Activated CD8-positive, alpha-beta T cell treated with anti-CD3 and anti-CD28 coated beads, Interleukin-2, amount 10 ng/mL, durations not matched to agents 7 days and 5 days (primary cell): Measurements from ENCODE around the gene DTNB. TPM values are rescaled to one million over a fixed set of nuclear protein-coding genes. Genes with fewer than 3 reads are reported as not detected.

Experiments
- ATAC-seq: fragments of 150-1000 bp; cut with Tn5 transposase; one replicate; pipeline ENCODE4 v1.10.0; 2021; ENCODE audit warnings: moderate library complexity
- CTCF ChIA-PET: fragments of 350-600 bp; sonication (Branson Sonifier 250); formaldehyde crosslinking; loops from one replicate; lab custom pipeline; 2021; ENCODE audit warnings: antibody characterized with exemption; lab: Charles Lee
- POLR2A ChIA-PET: fragments of 350-600 bp; sonication (Branson Sonifier 250); formaldehyde crosslinking; loops from one replicate; lab custom pipeline; 2021; ENCODE audit warnings: antibody characterized with exemption; lab: Charles Lee
- DNase-seq: peaks from one replicate; pipeline ENCODE4 v3.0.0-alpha.2; 2020
- H3K27ac Mint-ChIP-seq: one replicate; pipeline ENCODE4 v1.8.0; 2021; ENCODE audit warnings: mild to moderate bottlenecking, mixed read lengths
- H3K27me3 Mint-ChIP-seq: one replicate; pipeline ENCODE4 v1.8.0; 2021; ENCODE audit warnings: low read depth, mixed read lengths
- H3K36me3 Mint-ChIP-seq: one replicate; pipeline ENCODE4 v1.8.0; 2021; ENCODE audit warnings: low read depth, mixed read lengths
- H3K4me1 Mint-ChIP-seq: one replicate; pipeline ENCODE4 v1.8.0; 2021; ENCODE audit warnings: low read depth, mixed read lengths
- H3K4me3 Mint-ChIP-seq: one replicate; pipeline ENCODE4 v1.8.0; 2021; ENCODE audit warnings: mild to moderate bottlenecking, mixed read lengths
- H3K9me3 Mint-ChIP-seq: one replicate; pipeline ENCODE4 v1.8.0; 2022; ENCODE audit warnings: mixed read lengths; ENCODE audit not compliant: insufficient read depth
- total RNA-seq, 2 experiments: library from RNA; stranded (reverse); gene quantifications; one replicate each; pipeline ENCODE4 v1.2.3, GENCODE V29; 2021

Gene DTNB
- total RNA-seq, 2 experiments from 2014 or later: 29.2 to 31.2 TPM

DNA sequence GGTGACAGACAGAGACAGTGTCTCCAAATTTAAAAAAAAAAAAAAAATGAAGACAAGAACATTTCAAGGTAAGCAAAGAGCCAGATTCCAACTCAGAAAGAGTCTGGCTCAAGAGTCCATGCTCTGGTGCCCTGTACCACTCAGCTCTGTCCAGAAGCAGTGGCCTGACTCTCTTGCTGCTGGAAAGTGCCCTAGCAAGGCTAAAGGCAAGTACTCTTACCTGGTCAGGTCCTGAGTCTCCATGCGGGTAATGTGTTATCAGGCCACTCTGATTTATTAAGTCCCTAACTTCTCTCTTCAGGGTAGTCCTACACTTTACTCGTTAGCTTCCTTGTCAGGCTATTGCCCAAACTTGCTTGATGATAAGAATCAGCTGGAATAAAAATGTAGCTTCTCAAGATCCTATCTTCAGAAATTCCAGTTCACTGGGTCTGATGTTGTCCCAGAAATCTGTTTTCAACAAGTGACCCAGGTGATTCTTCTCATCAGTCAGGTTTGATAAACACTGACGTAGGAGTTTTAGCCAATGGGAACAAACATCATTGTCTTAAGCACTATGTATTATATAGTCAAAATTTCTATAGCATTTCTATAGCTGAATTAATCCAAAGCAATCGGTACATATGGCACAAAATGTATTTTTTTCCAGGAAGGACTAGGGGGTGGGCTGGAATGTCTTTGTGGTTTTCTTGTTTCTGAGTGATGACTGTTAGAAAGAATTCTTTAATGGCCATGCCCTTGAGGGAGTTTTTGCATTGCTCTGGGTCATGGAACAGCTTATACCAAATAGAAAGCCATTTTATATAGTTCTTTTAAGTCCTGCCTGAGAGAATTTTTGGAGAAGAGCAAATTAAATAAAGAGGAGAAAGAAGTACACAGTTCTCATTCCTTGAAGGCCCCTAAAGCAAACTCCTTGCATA is 191.7 kb downstream of the DTNB start:
- DNase-seq (no peak), ATAC-seq (no peak)
- CTCF ChIA-PET: interaction anchor here (0.7 to 1.4 kb wide), 3 partner anchors 11 to 119 kb away, joined by 3 to 5 read pairs (median 3); no protein-coding TSS in a partner anchor
- POLR2A ChIA-PET: interaction anchor here (0.8 kb wide), 1 partner anchor 28 kb away, joined by 3 read pairs; no protein-coding TSS in a partner anchor
- peaks cover 1% of the 10 kb centered on the region for H3K36me3 Mint-ChIP-seq
- H3K9me3 Mint-ChIP-seq: no peaks in the 10 kb centered on the region
- H3K4me3 Mint-ChIP-seq: no peak overlapping the region
- H3K27me3 Mint-ChIP-seq: no peaks in the 10 kb centered on the region
- peaks cover 5% of the 10 kb centered on the region for H3K4me1 Mint-ChIP-seq
- no peak overlapping the region for H3K27ac Mint-ChIP-seq

DNA sequence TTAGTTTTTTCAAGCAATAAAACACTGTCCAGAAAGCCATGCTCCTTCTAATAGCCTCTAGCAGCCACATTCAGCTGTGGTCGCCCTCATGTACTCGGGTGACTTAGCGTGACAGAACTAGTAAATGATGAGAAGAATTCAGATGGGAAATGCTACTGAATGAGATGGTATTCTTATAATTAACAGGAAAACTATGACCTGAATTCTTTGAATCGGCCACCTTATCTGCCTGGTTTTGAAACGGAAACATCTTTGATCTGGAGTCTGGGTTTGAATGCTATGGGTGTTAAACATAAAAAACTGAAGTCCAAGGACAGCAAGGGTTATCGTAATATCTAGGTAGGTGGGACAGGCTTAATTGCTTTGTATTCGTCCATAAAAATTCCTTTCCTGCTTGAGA is 192.8 kb downstream of the DTNB start:
- peaks cover 5% of the 10 kb centered on the region for H3K4me1 Mint-ChIP-seq
- no peaks in the 10 kb centered on the region for H3K27me3 Mint-ChIP-seq
- H3K36me3 Mint-ChIP-seq: peaks cover 5% of the 10 kb centered on the region
- no peak overlapping the region for H3K4me3 Mint-ChIP-seq
- ATAC-seq: no peak
- no peaks in the 10 kb centered on the region for H3K9me3 Mint-ChIP-seq
- DNase-seq: no peak
- CTCF ChIA-PET: interaction anchor here (0.7 kb wide), 1 partner anchor 118 kb away, joined by 3 read pairs; no protein-coding TSS in a partner anchor
- H3K27ac Mint-ChIP-seq: no peak overlapping the region
- POLR2A ChIA-PET: no interaction called here

DNA sequence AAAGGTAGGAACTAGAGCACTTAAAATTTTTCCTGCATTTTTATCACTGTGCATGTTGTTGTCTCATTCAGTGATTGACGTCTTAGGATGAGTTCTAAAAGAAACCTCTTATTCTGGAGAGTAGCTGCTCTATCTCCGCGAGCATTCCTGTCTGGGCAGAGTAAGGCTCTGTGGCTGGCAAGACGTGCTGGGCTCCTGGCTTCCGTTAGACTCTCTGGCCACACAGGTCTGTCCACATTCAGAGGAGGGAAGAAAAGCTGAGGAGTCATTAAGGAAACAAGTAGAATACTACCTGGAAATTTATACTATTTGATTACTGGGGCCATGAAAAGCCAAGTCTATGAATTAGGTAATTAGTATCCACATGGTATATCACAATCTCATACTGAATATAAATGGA is 193.6 kb downstream of the DTNB start:
- Mint-ChIP-seq H3K27ac (no peak overlapping the region), H3K36me3 (peaks cover 12% of the 10 kb centered on the region), H3K9me3 (peaks cover 4% of the 10 kb centered on the region), H3K27me3 (no peaks in the 10 kb centered on the region), H3K4me3 (no peak overlapping the region), H3K4me1 (peaks cover 5% of the 10 kb centered on the region)
- ChIA-PET POLR2A (no interaction called here), CTCF (no interaction called here)
- DNase-seq (no peak), ATAC-seq (no peak)

DNA sequence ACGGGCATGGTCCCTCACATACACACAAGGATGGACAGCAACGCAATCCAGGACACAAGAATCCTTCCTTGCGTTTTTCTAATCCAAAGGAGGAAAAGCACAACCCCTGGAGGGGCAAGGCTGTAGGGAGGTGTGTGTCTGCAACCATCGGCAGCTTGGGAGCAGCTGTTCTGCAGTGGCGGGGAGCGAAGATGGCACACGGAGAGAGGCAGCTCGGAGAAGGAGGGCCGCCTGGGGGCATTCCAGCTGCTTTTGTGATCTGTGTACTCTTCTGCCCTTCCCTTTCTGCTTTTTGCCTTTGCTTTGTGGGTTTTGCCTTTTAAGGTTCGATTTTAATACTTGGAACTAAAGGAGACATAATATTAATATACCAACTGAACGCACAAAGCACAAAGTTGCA is 194.6 kb downstream of the DTNB start:
- Mint-ChIP-seq H3K9me3 (peaks cover 4% of the 10 kb centered on the region), H3K27ac (no peak overlapping the region), H3K4me1 (peaks cover 3% of the 10 kb centered on the region), H3K4me3 (no peak overlapping the region), H3K36me3 (peaks cover 13% of the 10 kb centered on the region), H3K27me3 (no peaks in the 10 kb centered on the region)
- ChIA-PET POLR2A (no interaction called here), CTCF (no interaction called here)
- DNase-seq: no peak
- ATAC-seq: no peak

DNA sequence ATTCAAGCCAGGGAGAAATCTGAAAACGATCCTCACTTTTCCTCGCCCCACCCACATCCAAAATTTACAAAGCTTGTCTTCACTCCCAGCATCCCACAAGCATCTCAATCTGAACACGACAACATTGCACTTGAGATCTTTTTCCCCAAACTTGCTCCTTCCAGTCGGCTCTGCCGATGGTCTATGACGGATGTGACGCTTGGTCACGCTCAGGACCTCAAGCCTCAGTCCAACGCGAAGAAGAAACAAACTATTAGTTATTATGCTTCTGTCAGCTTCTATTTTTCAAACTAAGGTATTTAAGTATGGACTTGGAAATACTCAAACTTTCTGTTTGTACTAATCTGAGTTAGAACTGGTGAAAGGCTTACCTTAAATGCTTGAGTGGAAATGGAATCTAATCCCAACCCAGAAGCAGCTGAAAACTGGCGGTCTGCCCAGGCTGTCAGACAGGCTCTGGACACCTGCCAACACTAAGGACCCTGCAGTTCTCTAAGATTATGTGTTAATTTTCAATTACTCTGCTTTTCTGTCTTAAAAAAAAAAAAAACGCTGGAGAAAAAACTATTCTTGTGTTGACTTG is 199.5 kb downstream of the DTNB start:
- no peaks in the 10 kb centered on the region for H3K4me1 Mint-ChIP-seq
- ATAC-seq: no peak
- H3K36me3 Mint-ChIP-seq: peaks cover 13% of the 10 kb centered on the region
- POLR2A ChIA-PET: interaction anchor here (0.6 kb wide), 1 partner anchor 992 kb away, joined by 3 read pairs; no protein-coding TSS in a partner anchor
- no peaks in the 10 kb centered on the region for H3K27me3 Mint-ChIP-seq
- no peak overlapping the region for H3K27ac Mint-ChIP-seq
- CTCF ChIA-PET: interaction anchor here (0.6 kb wide), 1 partner anchor 1065 kb away, joined by 4 read pairs; no protein-coding TSS in a partner anchor
- H3K4me3 Mint-ChIP-seq: no peak overlapping the region
- DNase-seq: no peak
- peaks cover 4% of the 10 kb centered on the region for H3K9me3 Mint-ChIP-seq

DNA sequence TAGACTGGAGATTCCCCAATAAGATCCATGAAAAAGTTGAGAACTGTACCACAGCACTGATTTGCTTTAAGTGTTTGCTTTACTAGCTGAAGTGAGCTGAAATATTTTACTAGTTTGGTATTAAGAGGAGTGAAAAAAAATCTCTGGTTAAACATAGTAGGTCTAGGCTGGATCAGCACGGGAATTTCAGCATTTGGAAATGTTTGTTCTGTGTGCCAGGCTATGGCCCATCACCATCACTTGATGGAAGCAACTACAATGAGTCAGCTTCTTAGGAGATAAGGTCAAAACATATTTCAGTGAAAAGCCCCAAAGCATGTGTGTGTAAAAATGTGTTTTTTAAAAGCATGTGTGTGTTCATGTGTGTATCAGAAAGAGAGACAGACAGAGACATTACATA is 200.2 kb downstream of the DTNB start:
- ChIA-PET CTCF (no interaction called here), POLR2A (interaction anchor here (0.6 kb wide), 1 partner anchor 993 kb away, joined by 3 read pairs; no protein-coding TSS in a partner anchor)
- Mint-ChIP-seq H3K4me3 (no peak overlapping the region), H3K4me1 (no peaks in the 10 kb centered on the region), H3K36me3 (peaks cover 13% of the 10 kb centered on the region), H3K27ac (no peak overlapping the region), H3K27me3 (no peaks in the 10 kb centered on the region), H3K9me3 (peaks cover 4% of the 10 kb centered on the region)
- DNase-seq (no peak), ATAC-seq (no peak)

DNA sequence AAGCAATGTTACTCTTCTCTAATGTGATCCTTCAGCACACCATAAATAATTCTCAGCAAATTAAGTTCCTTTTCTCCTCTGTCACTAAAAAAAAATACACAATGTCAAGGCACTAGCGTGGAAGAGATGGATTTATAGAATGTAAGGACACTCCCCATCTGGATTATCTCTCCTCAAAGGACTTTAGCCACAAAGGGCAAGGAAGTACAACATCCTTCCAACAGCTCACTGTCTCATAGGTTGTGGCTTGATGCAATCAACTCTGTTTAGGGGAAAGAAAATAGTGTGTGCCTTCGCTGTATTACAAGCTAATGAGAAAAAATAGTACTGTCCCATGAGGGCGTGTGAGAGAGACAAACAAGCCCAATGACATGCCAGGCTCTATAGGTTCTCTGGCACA is 202.6 kb downstream of the DTNB start:
- Mint-ChIP-seq H3K4me3 (no peak overlapping the region), H3K4me1 (no peaks in the 10 kb centered on the region), H3K27me3 (no peaks in the 10 kb centered on the region), H3K36me3 (peaks cover 10% of the 10 kb centered on the region), H3K9me3 (peaks cover 4% of the 10 kb centered on the region), H3K27ac (no peak overlapping the region)
- ChIA-PET CTCF (no interaction called here), POLR2A (no interaction called here)
- DNase-seq (no peak), ATAC-seq (no peak)

DNA sequence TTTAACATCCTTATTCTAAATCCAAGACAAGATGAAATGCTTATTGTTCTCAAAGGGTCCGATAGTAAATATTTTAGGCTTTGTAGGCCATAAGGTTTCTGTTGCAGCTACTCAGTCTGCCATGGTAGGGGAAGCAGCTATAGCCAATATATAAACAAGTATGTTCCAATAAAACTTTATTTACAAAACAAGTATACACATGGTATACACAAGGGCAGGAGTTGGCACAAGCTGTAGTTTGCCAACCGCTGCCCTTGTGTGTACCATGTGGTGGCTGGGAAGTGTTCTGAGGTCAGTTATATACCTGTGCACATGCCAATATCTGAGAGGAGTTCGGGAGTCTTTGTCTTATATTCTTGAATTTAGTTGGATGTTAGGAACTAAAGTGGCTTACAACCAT is 205.6 kb downstream of the DTNB start:
- Mint-ChIP-seq H3K27ac (no peak overlapping the region), H3K4me3 (no peak overlapping the region), H3K9me3 (no peaks in the 10 kb centered on the region), H3K4me1 (no peaks in the 10 kb centered on the region), H3K36me3 (no peaks in the 10 kb centered on the region), H3K27me3 (no peaks in the 10 kb centered on the region)
- ChIA-PET POLR2A (no interaction called here), CTCF (interaction anchor here (0.9 to 1.7 kb wide), 2 partner anchors 105 to 125 kb away, joined by 3 to 6 read pairs; no protein-coding TSS in a partner anchor)
- DNase-seq (no peak), ATAC-seq (no peak)

DNA sequence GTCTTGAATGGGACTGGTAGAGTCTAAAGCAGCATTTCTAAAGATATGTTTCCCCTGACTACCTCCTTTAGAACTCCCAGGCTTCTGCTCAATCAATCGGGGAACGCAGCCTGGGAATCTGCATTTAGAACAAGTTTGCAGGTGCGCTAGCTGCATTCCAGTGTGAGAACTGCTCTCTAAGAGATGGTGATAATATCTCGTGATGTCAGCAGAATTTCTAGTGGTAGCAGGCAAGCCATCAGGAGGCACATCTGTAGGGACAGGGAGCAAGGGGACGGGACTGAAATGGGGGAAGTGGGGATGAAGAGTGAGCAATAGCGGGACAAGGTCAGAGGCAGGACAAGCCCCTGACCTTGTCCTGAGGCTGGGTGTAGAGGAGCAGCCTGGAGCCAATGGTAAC is 211.4 kb downstream of the DTNB start:
- Mint-ChIP-seq H3K4me3 (no peak overlapping the region), H3K27me3 (no peaks in the 10 kb centered on the region), H3K36me3 (no peaks in the 10 kb centered on the region), H3K4me1 (peaks cover 4% of the 10 kb centered on the region), H3K9me3 (no peaks in the 10 kb centered on the region), H3K27ac (no peak overlapping the region)
- DNase-seq: no peak
- ChIA-PET CTCF (no interaction called here), POLR2A (no interaction called here)
- no peak for ATAC-seq

DNA sequence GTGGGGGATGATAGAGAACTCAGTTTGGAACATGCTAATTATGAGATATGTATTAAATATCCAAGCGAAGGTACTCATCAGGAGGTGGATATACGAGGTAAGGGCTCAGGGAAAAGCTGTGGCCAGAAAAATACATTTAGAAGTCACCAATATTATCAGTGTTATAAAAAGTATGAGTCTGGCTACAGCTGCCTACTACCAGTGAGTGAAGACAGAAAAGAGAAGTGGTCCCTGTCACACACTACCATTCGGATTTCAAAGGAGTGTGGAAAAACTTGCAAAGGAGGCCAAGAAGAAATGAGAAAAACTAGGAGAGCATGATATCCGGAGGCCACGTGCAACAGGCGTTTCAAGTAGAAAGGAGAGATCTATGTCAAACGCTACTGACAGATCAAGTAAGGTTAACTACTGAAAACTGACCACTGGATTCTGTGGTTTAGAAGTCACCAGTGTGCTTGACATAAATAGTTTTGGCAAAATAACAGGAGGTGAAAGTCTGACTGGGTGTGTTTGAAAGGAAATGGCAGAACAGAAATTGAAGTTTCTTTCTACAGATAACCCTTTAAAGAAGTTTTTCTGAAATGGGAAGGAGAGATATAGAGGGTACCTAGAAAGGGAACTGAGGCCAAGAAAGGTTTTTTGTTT is 213.0 kb downstream of the DTNB start:
- Mint-ChIP-seq H3K36me3 (no peaks in the 10 kb centered on the region), H3K27me3 (no peaks in the 10 kb centered on the region), H3K4me1 (peaks cover 4% of the 10 kb centered on the region), H3K4me3 (no peak overlapping the region), H3K9me3 (no peaks in the 10 kb centered on the region), H3K27ac (no peak overlapping the region)
- no peak for ATAC-seq
- CTCF ChIA-PET: no interaction called here
- no peak for DNase-seq
- POLR2A ChIA-PET: no interaction called here

DNA sequence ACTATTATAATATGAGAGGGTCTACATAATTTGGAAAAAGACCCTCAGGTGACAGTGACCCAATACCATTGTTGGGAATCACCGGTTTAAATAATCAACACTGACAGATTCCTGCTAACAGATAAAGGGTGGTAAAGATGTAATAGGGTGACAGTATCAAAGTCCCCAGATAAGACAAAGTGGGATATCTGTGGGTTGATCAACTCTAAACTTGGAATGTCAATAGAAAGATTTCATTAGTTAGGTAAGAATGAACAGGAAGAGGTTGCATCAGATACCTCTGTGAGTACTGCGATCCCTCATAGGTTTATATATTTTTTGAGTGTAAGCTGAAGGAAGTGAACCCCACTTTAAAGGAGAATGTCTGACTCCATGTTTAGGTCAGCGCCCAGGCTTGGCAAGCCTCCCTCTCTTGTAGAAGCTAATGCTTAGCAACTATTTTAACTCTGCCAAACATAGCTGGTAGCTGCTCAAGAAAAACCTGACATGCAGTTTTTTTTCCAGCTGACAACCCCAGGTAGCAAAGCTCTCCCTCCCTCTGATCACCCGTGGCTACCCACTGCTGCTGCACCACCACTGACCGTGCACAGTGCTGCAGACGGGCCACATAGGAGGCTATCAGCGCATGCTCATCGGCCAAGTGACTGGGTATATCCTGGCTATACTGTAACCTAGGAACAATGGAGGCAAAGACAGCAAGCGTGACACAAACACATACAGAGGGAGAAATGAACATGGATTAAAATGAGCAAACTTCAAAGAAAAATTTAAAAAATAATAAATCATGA is 218.4 kb downstream of the DTNB start:
- H3K4me3 Mint-ChIP-seq: no peak overlapping the region
- DNase-seq (no peak), ATAC-seq (no peak)
- peaks cover 16% of the 10 kb centered on the region for H3K36me3 Mint-ChIP-seq
- ChIA-PET POLR2A (interaction anchor here (0.9 kb wide), 1 partner anchor 9 kb away, joined by 3 read pairs; no protein-coding TSS in a partner anchor), CTCF (interaction anchor here (0.6 to 3.5 kb wide), 5 partner anchors 15 to 152 kb away, joined by 3 to 20 read pairs (median 4); no protein-coding TSS in a partner anchor)
- H3K27ac Mint-ChIP-seq: peak overlapping the region; percentile 61
- peaks cover 6% of the 10 kb centered on the region for H3K9me3 Mint-ChIP-seq
- H3K27me3 Mint-ChIP-seq: no peaks in the 10 kb centered on the region
- peaks cover 28% of the 10 kb centered on the region for H3K4me1 Mint-ChIP-seq
